NCI-H82 treated with DMSO at 0.1 percent for 48 hours (cell line): ENCODE results near the gene EBF4.

Experiments used
- DNase-seq: peaks from one replicate; lab custom pipeline; 2025; ENCODE audit not compliant: unreplicated experiment; lab: John Stamatoyannopoulos, UW

The EBF4 gene

GRCh38 chr20:2692036-2692885 is at the start of gene EBF4:
TSS of gene EBF4 (plus strand) at chr20:2692780. CDS start at chr20:2693646, 866 bp downstream.
- DNase-seq = no peak

GRCh38 chr20:2643708-2644107 is 48.9 kb upstream of the EBF4 start:
- DNase-seq = no peak

- peak; percentile 65 for DNase-seq
Measured at GRCh38 chr20:2651772-2652723, 40.5 kb upstream of the EBF4 start, which contains the start of gene NOP56. TSS of gene NOP56 (plus strand) at chr20:2652632. CDS start at chr20:2652661, 29 bp downstream.

- DNase-seq = no peak
Measured at GRCh38 chr20:2652724-2653555, 39.6 kb upstream of the EBF4 start.

GRCh38 chr20:2653556-2654383 is 38.8 kb upstream of the EBF4 start:
- DNase-seq = no peak

- DNase-seq = no peak
Measured at GRCh38 chr20:2654384-2654822, 38.2 kb upstream of the EBF4 start.

GRCh38 chr20:2654831-2655230 is 37.7 kb upstream of the EBF4 start:
- DNase-seq = no peak

GRCh38 chr20:2655331-2656116 is 37.1 kb upstream of the EBF4 start:
- no peak for DNase-seq

- no peak for DNase-seq
Measured at GRCh38 chr20:2656471-2657117, 36.0 kb upstream of the EBF4 start.

- no peak for DNase-seq
Measured at GRCh38 chr20:2657241-2657640, 35.3 kb upstream of the EBF4 start.

GRCh38 chr20:2657674-2658073 is 34.9 kb upstream of the EBF4 start:
- no peak for DNase-seq

GRCh38 chr20:2658414-2659354 is 33.9 kb upstream of the EBF4 start:
- DNase-seq = peak; percentile 17

- DNase-seq = no peak
Measured at GRCh38 chr20:2659547-2659946, 33.0 kb upstream of the EBF4 start.

- no peak for DNase-seq
Measured at GRCh38 chr20:2663364-2663886, 29.2 kb upstream of the EBF4 start.

GRCh38 chr20:2663887-2664719 is 28.5 kb upstream of the EBF4 start, which contains the start of gene IDH3B:
TSS of gene IDH3B (minus strand) at chr20:2664216. CDS start at chr20:2664188, 28 bp downstream.
- DNase-seq = peak; percentile 68

GRCh38 chr20:2671977-2672376 is 20.6 kb upstream of the EBF4 start:
- no peak for DNase-seq
